Neuronal stem cell (in vitro differentiated cells): ENCODE results near the gene TXNL4A.

Source experiments
- DNase-seq: peaks from one replicate; pipeline ENCODE4 v3.0.0-alpha.2; 2013; ENCODE audit warnings: low spot score
- H2AFZ ChIP-seq: one replicate; pipeline ENCODE4 v1.6.1; 2013; ENCODE audit warnings: mild to moderate bottlenecking, low read length, inconsistent platforms
- H2AK5ac ChIP-seq: 2 replicates; pipeline ENCODE4 v1.6.1; 2013; ENCODE audit warnings: low read depth, mild to moderate bottlenecking, inconsistent platforms, low read length, moderate library complexity, mixed read lengths
- H2BK120ac ChIP-seq: 2 replicates; pipeline ENCODE4 v1.6.1; 2013; ENCODE audit warnings: low read depth, mild to moderate bottlenecking, inconsistent platforms, low read length, moderate library complexity, mixed read lengths
- H2BK12ac ChIP-seq: one replicate; pipeline ENCODE4 v1.6.1; 2013; ENCODE audit warnings: low read length, inconsistent platforms
- H2BK15ac ChIP-seq: 2 replicates; pipeline ENCODE4 v1.6.1; 2013; ENCODE audit warnings: mild to moderate bottlenecking, low read length, inconsistent platforms, mixed read lengths
- H2BK5ac ChIP-seq: one replicate; pipeline ENCODE4 v1.6.1; 2013; ENCODE audit warnings: inconsistent platforms, mild to moderate bottlenecking, low read length, moderate library complexity
- H3K14ac ChIP-seq: one replicate; pipeline ENCODE4 v1.6.1; 2013; ENCODE audit warnings: low read length, inconsistent platforms
- H3K18ac ChIP-seq: 2 replicates; pipeline ENCODE4 v1.6.1; 2013; ENCODE audit warnings: low read length, inconsistent platforms
- H3K23ac ChIP-seq: 2 replicates; pipeline ENCODE4 v1.6.1; 2013; ENCODE audit warnings: low read depth, mild to moderate bottlenecking, mixed read lengths, low read length, inconsistent platforms; ENCODE audit not compliant: poor library complexity
- H3K27ac ChIP-seq: replicated peaks from 3 replicates; pipeline ENCODE4 v1.5.1; 2013; ENCODE audit warnings: low read length, inconsistent platforms
- H3K27me3 ChIP-seq, 3 experiments: 2 replicates each; pipeline ENCODE4 v1.6.1; 2013; ENCODE audit warnings: low read length in 3 of 3, mild to moderate bottlenecking in 2 of 3, inconsistent platforms in 1 of 3, low read depth in 1 of 3, mixed read lengths in 1 of 3, moderate library complexity in 1 of 3; ENCODE audit not compliant: control insufficient read depth in 3 of 3, insufficient read depth in 3 of 3
- H3K36me3 ChIP-seq, 2 donors: replicated peaks in 1 of 2; 2 replicates each; pipeline ENCODE4 v1.6.1; 2013; ENCODE audit warnings: low read length in 2 of 2; ENCODE audit not compliant: control insufficient read depth in 2 of 2, insufficient read depth in 2 of 2
- H3K4ac ChIP-seq: 2 replicates; pipeline ENCODE4 v1.6.1; 2013; ENCODE audit warnings: inconsistent platforms, mild to moderate bottlenecking, low read length, moderate library complexity
- H3K4me1 ChIP-seq, 2 donors: 1 replicate in 1 of 2; 2 replicates in 1 of 2; pipeline ENCODE4 v1.6.1; 2013; ENCODE audit warnings: low read length in 2 of 2, low read depth in 1 of 2; ENCODE audit not compliant: control insufficient read depth in 2 of 2, insufficient read depth in 1 of 2
- H3K4me2 ChIP-seq: one replicate; pipeline ENCODE4 v1.6.1; 2013; ENCODE audit warnings: mild to moderate bottlenecking, low read length, inconsistent platforms; ENCODE audit not compliant: insufficient read depth, poor library complexity, severe bottlenecking
- H3K4me3 ChIP-seq, 2 donors: 2 replicates each; pipeline ENCODE4 v1.5.1; 2013; ENCODE audit warnings: low read length in 2 of 2, mild to moderate bottlenecking in 2 of 2, inconsistent platforms in 1 of 2, moderate library complexity in 1 of 2
- H3K79me1 ChIP-seq: one replicate; pipeline ENCODE4 v1.6.1; 2013; ENCODE audit warnings: low read depth, mild to moderate bottlenecking, inconsistent platforms, low read length, moderate library complexity
- H3K9ac ChIP-seq: one replicate; pipeline ENCODE4 v1.6.1; 2013; ENCODE audit warnings: mild to moderate bottlenecking, low read depth, low read length, inconsistent platforms; ENCODE audit not compliant: poor library complexity
- H3K9me3 ChIP-seq, 2 donors: replicated peaks in 1 of 2; 2 replicates each; pipeline versions ENCODE3 to v1.6.1; 2013; ENCODE audit warnings: low read length in 2 of 2, mild to moderate bottlenecking in 2 of 2, inconsistent platforms in 1 of 2, low read depth in 1 of 2, mixed read lengths in 1 of 2, moderate library complexity in 1 of 2; ENCODE audit not compliant: control insufficient read depth in 2 of 2, insufficient read depth in 1 of 2
- H4K8ac ChIP-seq: one replicate; pipeline ENCODE4 v1.6.1; 2013; ENCODE audit warnings: low read depth, mild to moderate bottlenecking, inconsistent platforms, low read length, moderate library complexity
- H4K91ac ChIP-seq: one replicate; pipeline ENCODE4 v1.6.1; 2013; ENCODE audit warnings: low read length, low read depth, mild to moderate bottlenecking, inconsistent platforms; ENCODE audit not compliant: poor library complexity
- WGBS, 2 donors: extraction: QIAGEN DNeasy Blood & Tissue Kit; methylation state at CpG; one replicate each; pipeline ENCODE4 v1.1.7; 2013; ENCODE audit warnings: missing lambda C conversion rate in 2 of 2, mixed read lengths in 1 of 2; ENCODE audit not compliant: insufficient read length in 2 of 2, insufficient replicate concordance in 1 of 2; ENCODE audit errors: extremely low coverage in 2 of 2; 5-methylcytosine and 5-hydroxymethylcytosine counted together

Gene TXNL4A

DNA sequence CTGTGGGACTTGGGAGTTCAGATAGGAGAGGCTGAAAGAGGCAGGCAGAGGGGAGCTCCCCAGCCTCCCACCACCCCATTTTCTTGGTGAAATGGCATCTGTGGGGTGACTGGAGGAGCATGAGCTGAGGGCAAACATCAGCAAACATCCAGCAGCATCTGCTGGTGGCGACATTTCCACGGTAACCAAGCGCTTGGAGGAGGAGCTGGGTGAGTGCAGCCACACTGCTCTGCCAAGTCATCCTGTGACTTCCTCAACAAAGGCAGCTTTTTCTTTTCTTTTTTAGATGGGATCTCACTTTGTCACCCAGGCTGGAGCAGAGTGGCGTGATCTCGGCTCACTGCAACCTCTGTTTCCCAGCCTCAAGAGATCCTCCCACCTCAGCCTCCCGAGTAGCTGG, 5.6 kb downstream of the TXNL4A start:
- WGBS, 2 donors: no CpG with 5 or more reads among the region's 6 CpGs
- Histone ChIP-seq H3K9ac (no peak overlapping the region), H3K4ac (no peak overlapping the region), H3K36me3 (peaks cover 19 to 72% of the 10 kb centered on the region in 2 donors), H3K18ac (no peak overlapping the region), H3K14ac (no peak overlapping the region), H3K9me3 (no peaks in the 10 kb centered on the region), H2AK5ac (no peak overlapping the region), H3K27ac (no peak overlapping the region), H3K79me1 (peaks cover 11% of the 10 kb centered on the region), H2BK15ac (no peak overlapping the region), H4K8ac (no peak overlapping the region), H3K4me2 (no peak overlapping the region), H3K27me3 (no peaks in the 10 kb centered on the region), H3K23ac (no peak overlapping the region), H2BK12ac (no peak overlapping the region), H2BK5ac (no peak overlapping the region), H2AFZ (no peak overlapping the region), H3K4me3 (no peak overlapping the region), H2BK120ac (no peak overlapping the region), H3K4me1 (peaks cover 3 to 10% of the 10 kb centered on the region in 2 donors), H4K91ac (no peak overlapping the region)
- DNase-seq: no peak

DNA sequence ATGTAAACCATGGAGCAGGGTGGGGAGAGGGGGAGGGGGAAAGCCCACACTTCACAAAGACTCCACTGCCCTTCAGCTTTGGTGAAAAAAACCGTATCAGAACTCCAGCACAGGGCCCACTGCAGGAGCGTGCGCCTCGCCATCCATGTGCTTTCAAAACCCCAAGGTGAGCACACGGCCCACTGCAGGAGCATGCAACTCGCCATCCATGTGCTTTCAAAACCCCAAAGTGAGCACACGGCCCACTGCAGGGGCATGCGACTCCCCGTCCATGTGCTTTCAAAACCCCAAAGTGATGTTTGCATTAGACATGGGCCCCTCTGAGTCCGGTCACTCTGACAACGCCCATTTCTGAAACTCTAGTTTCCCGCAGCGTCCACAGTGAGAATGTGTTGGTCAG, 7.8 kb downstream of the TXNL4A start:
- H2BK120ac ChIP-seq: no peak overlapping the region
- no peak overlapping the region for H3K23ac ChIP-seq
- no peaks in the 10 kb centered on the region for H3K9me3 ChIP-seq
- peaks cover 12% of the 10 kb centered on the region for H3K79me1 ChIP-seq
- H3K14ac ChIP-seq: no peak overlapping the region
- H3K27ac ChIP-seq: no peak overlapping the region
- no peak overlapping the region for H3K4me2 ChIP-seq
- H4K91ac ChIP-seq: no peak overlapping the region
- no peak overlapping the region for H2BK15ac ChIP-seq
- H3K4me3 ChIP-seq: peak overlapping the region in 1 of 2 donors; percentile 52
- no peak overlapping the region for H3K9ac ChIP-seq
- no peak overlapping the region for H2AFZ ChIP-seq
- H3K27me3 ChIP-seq: no peaks in the 10 kb centered on the region
- no peak for DNase-seq
- no peak overlapping the region for H2AK5ac ChIP-seq
- H3K4ac ChIP-seq: no peak overlapping the region
- no peak overlapping the region for H2BK12ac ChIP-seq
- no peaks in the 10 kb centered on the region for H3K4me1 ChIP-seq
- H3K36me3 ChIP-seq: peaks cover 26 to 82% of the 10 kb centered on the region in 2 donors
- H4K8ac ChIP-seq: no peak overlapping the region
- H3K18ac ChIP-seq: no peak overlapping the region
- no peak overlapping the region for H2BK5ac ChIP-seq
- no CpG with 5 or more reads among the region's 13 CpGs for WGBS, 2 donors

DNA sequence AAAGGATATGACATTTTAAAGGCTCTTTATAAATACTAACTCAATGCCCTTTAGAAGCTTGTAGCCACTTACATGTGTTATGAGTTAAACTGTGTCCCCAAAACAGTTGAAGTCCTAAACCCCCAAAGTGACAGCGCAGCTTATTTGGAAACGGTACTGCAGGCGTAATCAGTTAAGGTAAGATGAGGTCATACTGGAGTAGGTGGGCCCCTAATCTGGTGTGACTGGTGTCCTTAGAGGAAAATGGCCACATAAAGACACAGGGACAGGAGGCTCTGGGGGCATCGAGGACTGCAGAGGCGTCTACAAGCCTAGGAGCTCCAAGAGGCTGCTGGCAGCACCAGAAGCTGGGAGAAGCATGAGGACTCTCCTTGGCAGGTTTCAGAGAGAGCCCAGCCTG, 8.5 kb downstream of the TXNL4A start:
- Histone ChIP-seq H3K14ac (no peak overlapping the region), H3K4me3 (no peak overlapping the region), H3K27me3 (no peaks in the 10 kb centered on the region), H3K4me2 (no peak overlapping the region), H2BK12ac (no peak overlapping the region), H3K27ac (no peak overlapping the region), H4K91ac (no peak overlapping the region), H3K4me1 (no peaks in the 10 kb centered on the region), H2BK5ac (no peak overlapping the region), H3K18ac (no peak overlapping the region), H3K79me1 (peaks cover 16% of the 10 kb centered on the region), H3K9ac (no peak overlapping the region), H4K8ac (no peak overlapping the region), H2AK5ac (no peak overlapping the region), H3K9me3 (no peaks in the 10 kb centered on the region), H2AFZ (no peak overlapping the region), H2BK15ac (no peak overlapping the region), H2BK120ac (no peak overlapping the region), H3K36me3 (peaks cover 28 to 82% of the 10 kb centered on the region in 2 donors), H3K4ac (no peak overlapping the region), H3K23ac (no peak overlapping the region)
- no peak for DNase-seq
- WGBS, 2 donors: no CpG with 5 or more reads among the region's 5 CpGs

DNA sequence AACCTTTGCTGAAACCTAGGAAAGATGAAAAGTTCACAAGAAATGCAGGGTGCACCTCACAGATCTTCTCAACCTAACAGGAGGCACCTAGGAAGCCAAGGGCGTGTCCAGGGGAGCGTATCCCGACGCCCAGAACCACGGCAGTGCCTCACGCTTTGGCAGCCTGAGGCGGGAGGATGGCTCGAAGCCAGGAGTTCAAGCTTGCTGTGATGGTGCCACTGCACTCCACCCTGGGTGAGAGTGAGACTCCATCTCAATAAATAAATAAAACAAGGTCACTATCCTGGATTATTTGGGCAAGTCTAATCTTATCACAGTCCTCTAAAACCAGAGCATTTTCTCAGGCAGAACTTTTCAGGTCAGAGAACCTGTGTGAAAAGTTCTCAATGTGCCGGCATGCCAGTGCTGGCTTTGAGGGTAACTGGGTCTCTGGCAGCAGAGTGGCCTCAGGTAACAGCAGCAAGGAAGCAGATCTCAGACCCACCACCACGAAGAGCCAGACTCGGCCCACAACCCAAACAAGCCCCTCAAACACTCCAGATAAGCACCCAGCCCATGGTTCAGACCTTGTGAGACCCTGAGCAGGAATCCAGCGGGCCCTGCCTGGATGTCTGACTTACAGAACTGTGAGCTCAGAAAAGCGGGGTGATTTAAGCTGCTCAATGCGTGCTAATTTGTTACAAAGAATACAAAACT, 12.2 kb downstream of the TXNL4A start:
- no CpG with 5 or more reads among the region's 14 CpGs for WGBS, 2 donors
- H3K4me3 ChIP-seq: no peak overlapping the region

More for the DNA sequence above, 12.2 kb downstream of the TXNL4A start:
- Histone ChIP-seq H3K14ac (no peak overlapping the region), H4K8ac (no peak overlapping the region), H3K27ac (no peak overlapping the region), H3K9me3 (no peaks in the 10 kb centered on the region), H3K18ac (no peak overlapping the region), H3K4me1 (no peaks in the 10 kb centered on the region), H4K91ac (no peak overlapping the region), H2BK5ac (peak overlapping the region; percentile 10), H2BK120ac (no peak overlapping the region), H2BK12ac (no peak overlapping the region), H3K4ac (no peak overlapping the region), H3K27me3 (no peaks in the 10 kb centered on the region), H2BK15ac (no peak overlapping the region), H3K4me2 (no peak overlapping the region), H2AFZ (no peak overlapping the region), H3K23ac (no peak overlapping the region), H2AK5ac (no peak overlapping the region), H3K36me3 (peaks cover 32 to 84% of the 10 kb centered on the region in 2 donors), H3K79me1 (peaks cover 17% of the 10 kb centered on the region), H3K9ac (no peak overlapping the region)
- no peak for DNase-seq
